SH-SY5Y (cell line): Measurements from ENCODE around the gene CTNND2.

Experiments used
- GATA2 ChIP-seq: IDR thresholded peaks from 2 replicates; pipeline ENCODE4 v1.6.1; 2011; ENCODE audit warnings: mild to moderate bottlenecking, low read depth, low read length
- GATA3 ChIP-seq: IDR thresholded peaks from 2 replicates; pipeline ENCODE4 v1.6.1; 2011; ENCODE audit warnings: low read depth, mild to moderate bottlenecking, low read length, moderate library complexity

- TF ChIP-seq GATA2 (no peak), GATA3 (no peak)
Measured at GRCh38 chr5:11892832-11893231, 11.4 kb downstream of the CTNND2 start.
